GM21526 (cell line): ENCODE data around the gene TNXB.
"Not testable (repeated sequence)": the region's sequence is repeated elsewhere in the genome, so short reads cannot be mapped to it uniquely, and the experiment has no call there.

Experiments
- ATAC-seq: cut with Tn5 transposase; IDR thresholded peaks from one replicate; pipeline ENCODE4 v1.9.1; 2021; ENCODE audit warnings: moderate library complexity; ENCODE audit not compliant: unreplicated experiment, low FRiP score

TNXB gene

DNA sequence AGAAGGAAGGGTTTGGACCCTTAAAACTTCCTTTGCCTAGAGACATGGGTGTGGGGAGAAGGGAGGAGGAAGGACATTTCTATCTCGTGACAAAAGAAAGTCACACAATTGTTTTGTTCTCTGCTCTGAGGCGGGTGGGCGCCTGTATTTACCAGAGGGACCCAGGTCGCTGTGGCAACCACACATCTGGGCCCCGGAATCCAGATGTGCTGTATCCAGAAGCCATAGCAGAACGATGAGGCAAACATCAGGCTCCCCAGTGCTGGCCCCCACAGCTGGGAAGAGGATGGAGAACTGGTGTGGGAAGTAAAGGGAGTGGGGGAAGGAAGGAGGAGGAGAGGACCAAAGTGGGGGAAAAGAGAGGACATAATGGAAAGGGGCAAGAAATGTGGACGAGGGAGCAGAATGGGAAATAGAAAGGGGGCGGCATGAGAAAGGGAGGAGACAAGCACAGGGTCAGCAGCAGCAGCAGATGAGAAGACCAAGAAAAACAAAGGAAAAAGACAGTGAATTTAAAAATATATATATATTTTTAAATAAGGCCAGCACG is 3.4 kb upstream of the TNXB start:
- ATAC-seq, result no peak

DNA sequence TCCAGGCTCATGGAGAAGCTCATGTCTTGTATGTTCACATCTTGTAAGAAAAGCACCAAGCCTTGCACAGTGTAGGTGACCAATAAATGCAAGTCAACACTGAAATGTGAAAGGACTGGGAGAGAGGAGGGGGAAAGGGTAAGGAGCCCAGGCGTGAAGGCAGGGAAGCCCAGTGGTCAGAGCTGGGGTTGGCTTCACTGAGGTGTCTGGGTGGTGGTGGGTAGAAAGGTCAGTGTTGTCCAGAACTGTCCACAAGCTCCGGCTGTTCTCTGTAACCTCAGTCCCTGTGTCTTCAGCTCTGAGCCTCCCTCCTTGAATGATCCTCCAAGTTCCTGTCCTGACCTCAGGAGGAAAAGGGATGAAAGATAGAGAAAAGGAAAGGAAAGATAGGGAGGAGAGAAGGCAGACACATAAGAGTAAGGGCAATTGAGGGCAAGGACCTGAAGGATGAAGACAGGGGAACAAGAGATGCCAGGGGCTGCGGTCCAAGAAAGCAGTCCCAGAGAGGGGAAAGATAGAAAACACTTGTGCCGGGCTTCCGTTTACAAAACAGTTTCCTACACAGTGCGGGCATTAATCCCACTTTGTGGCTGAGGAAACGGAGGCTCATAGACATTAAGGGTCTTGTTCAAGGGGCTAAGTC is 2.4 kb upstream of the TNXB start:
- no peak for ATAC-seq

DNA sequence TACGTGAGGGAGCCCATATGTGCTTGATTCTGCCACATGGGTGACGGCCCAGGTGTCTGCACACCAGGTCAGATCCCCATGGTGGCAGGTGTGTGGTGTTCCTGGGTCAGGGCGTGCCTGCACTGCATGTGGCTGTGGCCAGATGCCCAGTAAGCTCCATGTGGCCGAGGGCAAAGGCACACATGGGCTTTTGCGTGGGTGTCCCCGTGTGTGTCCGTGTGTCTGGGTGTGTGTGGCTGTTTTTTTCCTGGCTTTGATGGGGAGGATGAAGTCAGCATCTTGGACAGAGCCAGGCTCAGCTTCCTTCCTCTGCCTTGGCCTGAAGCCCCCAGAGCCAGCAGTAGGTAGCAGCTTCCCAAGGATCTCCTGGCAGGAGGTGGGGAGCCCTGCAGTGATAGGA is 1.5 kb upstream of the TNXB start:
- ATAC-seq, result no peak

DNA sequence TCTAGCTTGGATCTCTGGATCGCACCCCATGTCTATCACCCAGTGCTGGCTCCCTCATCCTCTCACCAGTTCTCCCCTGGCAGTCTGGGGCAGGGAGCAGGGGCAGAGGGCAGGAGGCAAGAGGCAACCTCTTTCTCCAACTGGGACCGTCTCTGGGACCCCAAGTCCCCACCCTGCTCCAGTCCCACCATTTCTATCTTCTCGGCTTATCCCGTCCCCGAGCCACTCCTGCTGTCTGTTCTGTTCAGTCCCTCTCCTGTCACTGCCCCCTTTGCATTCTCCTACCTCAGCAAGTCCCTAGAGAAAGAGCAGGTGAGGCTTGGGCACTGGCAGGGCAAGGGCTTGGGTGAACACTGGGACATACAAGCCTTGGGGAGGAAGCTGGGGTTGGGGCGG is 625 bp upstream of the TNXB start:
- ATAC-seq, result no peak

DNA sequence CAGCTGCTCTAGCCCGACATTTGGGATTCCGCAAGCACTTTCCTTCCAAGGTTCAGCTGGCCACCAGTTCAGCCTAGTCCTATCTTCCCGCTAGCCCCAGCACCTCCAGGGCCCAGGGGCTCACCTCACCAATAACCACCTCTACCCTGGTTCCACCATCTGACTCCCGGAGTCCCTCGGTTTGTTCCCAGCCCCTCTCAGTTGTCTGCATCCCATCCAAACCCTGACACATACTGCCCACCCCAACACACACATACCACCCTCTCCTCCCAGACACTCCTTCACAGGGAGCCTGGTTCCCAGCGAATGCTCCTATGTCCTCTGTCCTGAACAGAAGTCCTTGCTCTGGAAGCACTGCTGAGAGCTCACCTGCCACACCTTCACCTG is 418 bp downstream of the TNXB start:
- no peak for ATAC-seq

DNA sequence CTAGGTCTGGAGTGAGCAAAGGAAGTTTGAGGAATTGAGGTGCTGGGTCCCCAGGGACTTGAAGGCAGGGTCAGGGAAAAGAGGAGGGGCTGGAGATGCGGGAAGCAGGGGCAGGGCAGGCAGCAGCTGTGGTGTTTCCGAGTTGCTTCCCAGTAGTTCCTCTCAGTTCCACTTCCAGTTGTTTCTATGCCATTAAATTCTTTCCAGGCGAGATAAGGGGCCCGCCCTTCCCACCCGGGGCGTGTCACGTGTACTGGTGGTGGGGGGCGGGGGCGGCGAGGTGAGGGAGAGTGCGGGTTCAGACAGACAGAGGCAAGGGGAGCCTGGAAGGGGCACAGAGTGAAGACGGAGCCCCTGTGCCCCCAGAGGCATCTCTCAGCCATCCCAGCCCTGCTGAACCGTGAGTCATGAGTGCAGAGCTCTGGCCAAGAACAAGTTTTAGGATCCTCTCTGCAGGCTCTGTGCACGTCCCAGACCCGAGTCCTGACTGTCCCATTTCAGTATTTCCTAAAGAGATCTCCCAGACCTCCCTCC is 977 bp downstream of the TNXB start:
- ATAC-seq, result no peak

DNA sequence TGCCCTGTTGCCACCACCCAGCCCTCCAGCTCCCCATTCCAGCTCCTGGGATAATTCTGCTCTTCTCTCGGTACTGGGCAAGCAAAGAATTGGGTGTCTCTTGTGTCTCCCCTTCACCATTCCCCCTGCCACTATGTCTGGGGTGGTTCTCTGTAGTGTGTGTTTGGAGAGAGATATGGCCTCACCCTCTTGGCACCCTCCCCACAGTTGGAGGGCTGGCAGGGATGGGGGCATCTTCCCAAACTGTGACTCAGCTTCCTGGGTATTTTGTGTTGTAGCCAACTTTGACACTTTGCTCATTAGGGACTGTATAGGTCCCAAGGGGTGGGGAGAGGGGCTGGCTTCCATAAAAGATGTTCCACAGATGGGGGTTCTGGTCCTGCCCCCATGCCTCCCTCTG is 1.7 kb downstream of the TNXB start:
- ATAC-seq, result no peak

DNA sequence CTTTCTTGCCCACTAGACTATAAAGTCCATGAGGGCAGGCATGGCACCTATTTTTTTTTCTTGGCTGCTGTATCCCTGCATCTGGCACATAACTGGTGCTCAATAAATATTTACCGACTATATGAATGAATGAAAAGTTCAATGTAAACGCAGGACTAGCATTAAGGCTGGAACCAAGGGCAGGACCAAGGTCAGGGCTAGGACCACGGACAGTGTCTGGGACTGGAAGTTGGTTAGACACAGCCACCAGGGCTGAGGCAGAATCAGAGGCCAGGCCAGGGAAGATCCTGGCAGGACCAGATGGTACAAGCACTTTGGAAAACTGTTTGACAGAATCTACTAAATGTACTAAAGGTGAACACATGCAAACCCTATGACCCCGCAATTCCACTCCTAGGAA is 3.7 kb downstream of the TNXB start:
- no peak for ATAC-seq

DNA sequence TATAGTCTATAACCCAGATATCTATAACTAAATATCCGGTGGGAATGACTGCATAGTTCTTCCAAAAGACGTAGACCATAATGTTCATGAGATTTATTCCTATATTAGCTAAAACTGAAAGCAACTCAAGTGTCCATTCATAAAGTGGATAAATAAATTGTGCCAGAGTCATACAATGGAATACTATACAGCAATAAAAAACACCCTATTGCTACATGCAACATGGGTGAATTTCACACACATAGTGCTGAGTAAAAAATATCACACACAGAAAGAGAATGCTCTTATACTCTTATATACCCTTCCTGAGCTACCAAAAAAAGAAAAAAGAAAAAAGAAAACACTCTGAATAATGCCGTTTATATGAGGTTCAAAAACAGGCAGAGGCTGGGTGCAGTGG is 6.9 kb downstream of the TNXB start:
- ATAC-seq, result no peak

DNA sequence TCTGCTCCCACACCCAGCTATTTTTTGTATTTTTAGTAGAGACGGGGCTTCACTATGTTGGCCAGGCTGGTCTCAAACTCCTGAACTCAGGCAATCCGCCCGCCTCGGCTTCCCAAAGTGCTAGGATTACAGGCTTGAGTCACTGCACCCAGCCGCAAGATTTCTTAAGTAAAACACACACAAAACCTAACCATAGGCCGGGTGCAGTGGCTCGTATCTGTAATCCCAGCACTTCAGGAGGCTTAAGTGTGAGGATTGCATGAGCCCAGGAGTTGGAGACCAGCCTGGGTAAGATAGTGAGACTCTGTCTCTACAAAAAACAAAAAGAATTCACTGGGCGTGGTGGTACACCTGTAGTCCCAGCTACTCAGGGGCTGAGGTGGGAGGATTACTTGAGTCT is 8.9 kb downstream of the TNXB start:
- ATAC-seq, result not testable (repeated sequence)

DNA sequence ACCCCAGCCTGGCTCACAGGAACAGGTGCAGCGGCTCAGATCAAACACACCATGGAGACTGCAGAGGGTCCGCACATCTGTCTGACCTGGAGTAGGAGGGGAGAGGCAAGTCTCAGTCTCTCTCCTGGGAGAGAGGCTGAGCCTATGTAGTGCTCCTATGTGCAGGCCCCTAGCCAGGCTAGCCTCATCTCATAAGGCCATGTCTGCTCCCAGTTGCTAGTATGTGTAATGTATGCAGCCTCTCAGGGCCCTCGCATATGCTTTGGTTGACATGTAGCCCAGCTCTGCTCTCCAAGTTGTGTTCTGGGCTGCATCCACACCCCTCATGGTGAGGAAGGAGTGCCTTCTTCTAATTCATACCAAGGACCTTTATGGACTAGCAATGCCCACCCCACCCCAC is 11.8 kb downstream of the TNXB start:
- no peak for ATAC-seq

DNA sequence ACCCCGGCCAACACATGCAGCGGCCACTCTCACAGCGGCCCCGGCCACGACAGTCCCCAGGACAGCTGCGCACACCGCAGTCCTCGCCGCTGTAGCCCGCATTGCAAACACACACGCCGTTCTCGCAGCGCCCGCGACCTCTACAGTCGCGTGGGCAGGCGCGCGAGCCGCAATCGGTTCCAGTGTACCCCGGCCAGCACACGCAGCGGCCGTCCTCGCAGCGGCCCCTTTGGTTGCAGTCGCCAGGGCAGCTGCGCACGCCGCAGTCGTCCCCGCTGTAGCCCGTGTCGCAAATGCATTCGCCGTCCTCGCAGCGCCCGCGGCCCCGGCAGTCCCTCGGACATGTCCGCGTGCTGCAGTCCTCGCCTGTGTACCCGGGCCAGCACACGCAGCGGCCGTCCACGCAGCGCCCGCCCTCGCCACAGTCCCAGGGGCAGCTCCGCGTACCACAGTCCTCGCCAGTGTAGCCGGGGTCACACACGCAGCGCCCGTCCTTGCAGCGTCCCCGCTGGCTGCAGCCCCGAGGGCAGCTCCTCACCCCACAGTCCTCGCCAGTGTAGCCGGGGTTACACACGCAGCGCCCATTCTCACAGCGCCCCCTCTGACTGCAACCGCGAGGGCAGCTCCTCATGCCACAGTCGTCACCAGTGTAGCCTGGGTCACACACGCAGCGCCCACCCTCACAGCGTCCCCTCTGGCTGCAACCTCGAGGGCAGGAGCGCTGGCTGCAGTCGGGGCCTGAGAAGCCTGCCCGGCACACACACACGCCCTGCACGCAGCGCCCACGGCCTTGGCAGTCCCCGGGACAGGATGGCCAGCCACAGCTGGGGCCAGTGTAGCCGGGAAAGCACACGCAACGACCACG is 12.5 kb downstream of the TNXB start:
- no peak for ATAC-seq

DNA sequence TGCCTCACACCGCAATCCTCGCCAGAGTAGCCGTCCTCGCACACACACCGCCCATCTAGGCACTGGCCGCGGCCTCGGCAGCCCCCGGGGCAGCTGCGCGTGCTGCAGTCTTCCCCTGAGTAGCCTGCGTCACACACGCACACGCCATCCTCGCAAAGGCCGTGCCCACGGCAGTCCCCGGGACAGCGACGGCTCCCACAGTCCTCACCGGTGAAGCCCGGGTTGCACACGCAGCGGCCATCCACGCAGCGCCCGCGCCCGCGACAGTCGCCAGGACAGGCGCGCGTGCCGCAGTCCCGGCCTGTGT is 13.1 kb downstream of the TNXB start:
- no peak for ATAC-seq

DNA sequence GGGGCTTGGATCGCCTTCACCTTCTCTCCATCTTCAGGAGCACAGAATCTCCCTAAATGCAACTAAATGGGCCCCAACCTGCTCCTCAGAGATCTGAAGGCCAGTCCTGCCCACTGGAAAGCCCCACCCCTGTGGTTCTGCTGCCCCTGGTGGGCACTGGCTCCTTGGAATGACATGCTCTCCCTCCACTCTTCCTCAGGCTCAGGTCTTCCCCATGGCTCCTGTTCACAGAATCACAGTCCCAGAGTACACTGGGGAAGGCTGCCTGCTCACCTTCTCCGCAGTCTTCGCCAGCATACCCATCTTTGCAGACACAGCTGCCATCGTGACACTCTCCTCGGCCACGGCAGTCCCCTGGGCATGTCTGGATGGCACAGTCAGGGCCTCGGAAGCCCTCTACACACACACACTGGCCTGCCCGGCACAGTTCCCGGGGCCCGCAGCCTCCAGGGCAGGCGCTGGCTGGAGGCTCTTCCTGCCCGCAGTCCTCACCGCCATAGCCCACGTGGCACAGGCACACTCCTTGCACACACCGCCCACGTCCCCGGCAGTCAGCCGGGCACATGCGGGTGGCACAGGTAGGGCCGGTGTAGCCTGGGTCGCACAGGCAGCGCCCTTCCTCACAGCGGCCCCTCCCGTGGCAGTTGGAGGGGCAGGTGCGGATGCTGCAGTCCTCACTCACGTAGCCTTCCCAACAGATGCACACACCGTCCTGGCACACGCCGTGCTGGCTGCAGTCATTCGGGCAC is 13.6 kb downstream of the TNXB start:
- no peak for ATAC-seq

DNA sequence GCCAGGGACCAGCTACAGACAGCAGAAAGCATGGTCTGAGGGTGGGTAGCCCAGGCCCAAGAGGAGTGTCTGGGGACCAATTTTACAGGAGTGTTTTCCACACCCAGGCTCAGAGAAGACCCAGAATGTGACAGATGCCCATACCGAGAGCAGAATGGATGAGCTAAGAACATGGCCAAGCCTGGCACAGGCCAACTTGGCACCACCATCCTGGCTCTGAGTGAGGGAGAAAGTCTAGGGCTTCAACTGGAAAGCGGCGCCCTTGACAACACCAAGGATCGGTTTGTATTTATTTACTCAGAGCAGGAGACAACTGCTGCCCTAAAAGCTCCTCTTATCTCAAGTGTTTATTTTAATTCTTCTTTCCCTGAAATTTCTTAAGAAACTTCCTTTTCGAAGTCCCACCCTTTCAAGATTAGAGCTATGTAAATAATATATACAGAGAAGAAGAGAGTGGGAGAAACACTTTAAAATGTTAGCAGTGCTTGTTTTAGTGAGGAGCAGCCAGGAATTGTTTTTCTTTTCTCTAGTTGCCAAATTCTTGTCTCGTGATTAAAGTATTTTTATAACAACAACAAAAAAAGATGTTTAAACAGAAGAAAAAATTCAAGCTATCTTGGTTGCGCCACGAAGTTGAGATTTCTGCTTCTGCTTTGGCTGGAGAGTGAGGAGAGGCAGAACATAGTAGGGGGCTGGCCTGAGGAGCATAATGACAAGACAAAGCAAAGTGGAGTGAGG is 16.2 kb downstream of the TNXB start:
- ATAC-seq, result no peak

DNA sequence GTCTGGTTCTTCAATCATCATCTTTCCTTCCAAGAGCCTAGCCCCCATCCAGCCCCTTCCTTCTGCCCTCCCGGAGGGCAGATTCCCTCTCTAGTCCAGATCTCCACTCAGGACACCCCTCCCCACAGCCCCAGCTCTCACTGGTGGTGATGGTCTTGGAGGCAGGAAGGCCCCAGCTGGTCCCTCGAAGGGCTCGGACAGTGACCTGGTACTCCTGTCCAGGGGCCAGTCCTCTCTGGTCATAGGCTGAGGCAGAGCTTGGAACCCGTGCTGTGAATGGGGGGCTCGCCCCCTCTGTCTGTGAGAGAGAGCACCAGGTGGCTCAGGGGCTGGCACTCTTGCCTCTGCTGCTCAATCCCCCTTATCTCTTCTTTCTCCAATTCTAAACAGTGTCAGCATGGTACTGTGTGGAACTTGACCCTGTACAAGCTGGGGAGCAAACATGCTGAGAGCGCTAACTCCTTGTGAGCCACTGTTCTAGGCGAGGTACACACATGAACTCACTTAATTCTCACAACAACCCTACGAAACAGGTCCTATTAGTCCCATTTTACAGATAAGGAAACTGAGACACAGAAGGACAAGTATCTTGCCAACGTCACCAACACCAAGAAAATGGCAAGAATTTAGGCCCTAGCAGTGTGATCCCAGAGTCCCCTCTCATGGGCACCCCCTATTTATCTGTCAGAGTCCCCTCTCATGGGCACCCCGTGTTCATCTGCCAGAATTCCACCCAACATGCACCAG is 19.9 kb downstream of the TNXB start:
- ATAC-seq, result no peak

DNA sequence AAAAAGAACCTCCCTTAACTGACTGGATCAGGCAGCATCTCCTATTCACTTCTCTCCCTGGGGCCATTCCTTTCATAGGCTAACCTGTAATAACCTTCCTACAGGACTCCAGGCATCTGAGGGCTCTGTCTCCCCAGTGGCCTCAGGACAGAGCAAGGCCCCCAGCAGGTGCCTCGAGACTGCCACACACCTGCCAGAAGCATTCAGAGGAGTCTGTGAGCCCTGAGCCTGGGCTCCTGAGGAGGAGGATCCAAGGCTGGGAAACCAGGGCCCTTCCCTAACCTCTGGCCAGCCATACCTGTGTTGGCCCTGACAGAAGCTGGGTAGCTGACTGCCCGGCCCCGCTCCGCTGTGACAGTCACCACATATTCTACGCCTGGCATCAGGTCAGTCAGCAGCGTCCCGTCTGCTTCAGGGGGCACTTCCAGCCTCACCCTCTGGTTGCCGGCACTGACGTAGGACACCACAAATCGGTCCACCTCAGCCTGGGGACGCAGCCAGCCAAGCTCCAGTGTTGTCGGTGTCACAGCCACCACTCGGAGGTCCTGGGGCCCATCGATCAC is 20.6 kb downstream of the TNXB start:
- ATAC-seq, result no peak

DNA sequence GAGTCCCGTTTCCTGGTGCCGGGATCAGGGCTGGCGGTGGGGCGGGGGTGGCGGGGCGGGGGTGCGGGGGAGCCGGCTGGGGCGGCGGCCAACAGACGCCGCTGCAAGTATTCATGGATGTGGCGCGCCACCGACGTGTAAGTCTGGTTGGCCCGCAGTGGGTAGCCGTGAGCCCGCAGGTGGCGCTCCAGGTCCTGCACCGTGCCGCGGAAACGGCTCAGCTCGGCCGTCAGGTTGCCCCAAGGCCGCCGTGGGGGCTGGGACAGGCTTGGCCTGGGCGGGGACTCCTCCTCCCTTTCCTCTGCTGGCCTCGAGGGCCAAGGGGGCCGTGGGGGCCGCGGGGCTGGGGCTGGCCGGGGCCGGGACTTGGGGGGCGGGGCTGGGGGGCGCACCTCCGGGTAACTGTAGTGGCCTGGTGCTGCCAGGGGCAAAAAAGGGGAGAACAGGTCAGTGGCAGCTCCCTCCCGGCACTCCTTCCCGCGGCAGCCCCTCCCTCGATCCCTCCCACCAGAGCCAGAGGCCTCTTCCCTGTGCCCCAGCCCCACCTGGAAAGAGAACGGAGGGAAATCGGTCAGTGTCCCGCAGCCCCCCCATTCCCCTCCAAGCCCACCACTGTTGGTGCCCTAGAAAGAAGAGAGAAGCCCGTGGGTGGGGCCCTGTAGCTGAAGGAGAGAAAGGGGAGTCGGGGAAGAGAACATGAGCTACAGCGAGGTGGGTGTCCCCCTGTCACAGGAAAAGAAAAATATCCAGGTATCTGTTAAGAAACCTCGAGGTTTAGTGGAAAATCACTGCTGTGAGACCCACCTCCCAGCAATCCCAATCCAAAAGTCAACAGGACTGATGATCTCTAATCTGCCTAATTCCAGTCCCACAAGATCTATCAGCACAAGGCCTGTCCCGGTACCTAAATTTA is 21.3 kb downstream of the TNXB start:
- no peak for ATAC-seq
